Lower lobe of right lung (tissue), 2 donors: ENCODE measurements around the gene GRID1. TPM values are rescaled to one million over a fixed set of nuclear protein-coding genes. Genes with fewer than 3 reads are reported as not detected.

Experiments used
- ATAC-seq, 2 donors: fragments of 200-7000 bp; cut with Tn5 transposase; one replicate each; pipeline ENCODE4 v1.9.1; 2020 to 2022; ENCODE audit warnings: mild to moderate bottlenecking in 2 of 2, moderate library complexity in 2 of 2
- DNase-seq: peaks from one replicate; pipeline ENCODE4 v3.0.0-alpha.2; 2020
- H3K27ac ChIP-seq: fragments of 200-600 bp; one replicate; pipeline ENCODE4 v1.8.0; 2022
- H3K27me3 ChIP-seq: fragments of 200-600 bp; one replicate; pipeline ENCODE4 v1.8.0; 2022; ENCODE audit warnings: low read depth
- H3K36me3 ChIP-seq: fragments of 200-600 bp; one replicate; pipeline ENCODE4 v1.8.0; 2022; ENCODE audit warnings: mild to moderate bottlenecking
- H3K4me1 ChIP-seq: fragments of 200-600 bp; one replicate; pipeline ENCODE4 v1.8.0; 2022
- H3K4me3 ChIP-seq: fragments of 200-600 bp; one replicate; pipeline ENCODE4 v1.8.0; 2022; ENCODE audit warnings: mild to moderate bottlenecking
- H3K9me3 ChIP-seq: fragments of 200-600 bp; one replicate; pipeline ENCODE4 v1.8.0; 2022
- intact Hi-C: fragments of 100-400 bp; cut with DNase I; formaldehyde crosslinking; loops from one replicate; pipeline ENCODE4 v1.11.0; 2022
- total RNA-seq: library from RNA; stranded (reverse); fragmentation: NEBNext Ultra II Directional; extraction: Animal tissue kit (Norgen Biotek cat#: 25700); gene quantifications from one replicate; pipeline ENCODE4 v1.2.1, GENCODE V29; 2021
- TF ChIP-seq, protein P1 (sequence below): fragments of 200-600 bp; IDR thresholded peaks from one replicate; pipeline ENCODE4 v1.8.0; 2022; ENCODE audit warnings: antibody characterized with exemption, mild to moderate bottlenecking
- donor health status: DM: no; HTN: yes; CAD: no; lungs with severe emphysema.

Gene GRID1
- total RNA-seq, 1 donor from 2014 or later = 2.5 TPM

DNA sequence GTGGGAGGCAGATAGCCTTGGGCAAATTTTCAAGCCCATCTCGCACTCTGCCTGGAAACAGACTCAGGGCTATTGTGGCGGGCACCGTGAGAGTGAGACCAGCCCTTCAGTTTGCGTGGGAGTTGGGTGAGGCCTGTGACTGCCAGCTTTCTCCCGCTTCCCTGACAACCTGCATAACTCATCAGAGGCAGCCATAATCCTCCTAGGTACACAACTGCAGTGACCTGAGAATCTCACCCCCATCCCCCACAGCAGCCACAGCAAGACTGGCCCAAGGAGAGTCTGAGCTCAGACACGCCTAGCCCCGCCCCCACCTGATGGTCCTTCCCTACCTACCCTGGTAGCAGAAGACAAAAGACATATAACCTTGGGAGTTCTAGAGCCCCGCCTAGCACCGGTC, 275.4 kb downstream of the GRID1 start:
- Histone ChIP-seq H3K36me3 (no peaks in the 10 kb centered on the region), H3K27me3 (no peaks in the 10 kb centered on the region), H3K4me1 (no peaks in the 10 kb centered on the region), H3K9me3 (no peaks in the 10 kb centered on the region), H3K4me3 (no peak overlapping the region), H3K27ac (no peak overlapping the region)
- DNase-seq (no peak), ATAC-seq (no peak)
- TF ChIP-seq, protein P1, sequence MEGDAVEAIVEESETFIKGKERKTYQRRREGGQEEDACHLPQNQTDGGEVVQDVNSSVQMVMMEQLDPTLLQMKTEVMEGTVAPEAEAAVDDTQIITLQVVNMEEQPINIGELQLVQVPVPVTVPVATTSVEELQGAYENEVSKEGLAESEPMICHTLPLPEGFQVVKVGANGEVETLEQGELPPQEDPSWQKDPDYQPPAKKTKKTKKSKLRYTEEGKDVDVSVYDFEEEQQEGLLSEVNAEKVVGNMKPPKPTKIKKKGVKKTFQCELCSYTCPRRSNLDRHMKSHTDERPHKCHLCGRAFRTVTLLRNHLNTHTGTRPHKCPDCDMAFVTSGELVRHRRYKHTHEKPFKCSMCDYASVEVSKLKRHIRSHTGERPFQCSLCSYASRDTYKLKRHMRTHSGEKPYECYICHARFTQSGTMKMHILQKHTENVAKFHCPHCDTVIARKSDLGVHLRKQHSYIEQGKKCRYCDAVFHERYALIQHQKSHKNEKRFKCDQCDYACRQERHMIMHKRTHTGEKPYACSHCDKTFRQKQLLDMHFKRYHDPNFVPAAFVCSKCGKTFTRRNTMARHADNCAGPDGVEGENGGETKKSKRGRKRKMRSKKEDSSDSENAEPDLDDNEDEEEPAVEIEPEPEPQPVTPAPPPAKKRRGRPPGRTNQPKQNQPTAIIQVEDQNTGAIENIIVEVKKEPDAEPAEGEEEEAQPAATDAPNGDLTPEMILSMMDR = no peak
- intact Hi-C loops = no loop called here

DNA sequence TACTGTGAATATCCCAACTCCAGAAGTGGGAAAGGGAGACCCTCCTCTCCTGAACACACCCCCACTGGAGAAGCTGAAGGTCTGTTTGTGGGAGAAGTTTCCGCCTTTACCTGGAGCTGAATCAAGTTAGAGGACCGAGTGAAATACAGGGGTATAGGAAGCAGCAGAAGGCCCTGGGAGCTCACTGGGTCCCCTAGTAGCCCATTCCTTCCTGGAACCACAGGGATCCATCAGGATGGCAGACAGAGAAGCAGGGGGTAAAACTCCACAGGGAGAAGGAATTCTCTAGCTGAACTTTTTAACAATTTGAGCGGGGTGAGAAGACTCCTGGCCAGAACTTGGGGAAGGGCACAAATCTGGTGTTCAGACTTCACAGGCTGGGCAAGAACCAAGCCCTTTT, 275.8 kb downstream of the GRID1 start:
- DNase-seq = no peak
- intact Hi-C loops = no loop called here
- H3K27me3 ChIP-seq = no peaks in the 10 kb centered on the region

DNA sequence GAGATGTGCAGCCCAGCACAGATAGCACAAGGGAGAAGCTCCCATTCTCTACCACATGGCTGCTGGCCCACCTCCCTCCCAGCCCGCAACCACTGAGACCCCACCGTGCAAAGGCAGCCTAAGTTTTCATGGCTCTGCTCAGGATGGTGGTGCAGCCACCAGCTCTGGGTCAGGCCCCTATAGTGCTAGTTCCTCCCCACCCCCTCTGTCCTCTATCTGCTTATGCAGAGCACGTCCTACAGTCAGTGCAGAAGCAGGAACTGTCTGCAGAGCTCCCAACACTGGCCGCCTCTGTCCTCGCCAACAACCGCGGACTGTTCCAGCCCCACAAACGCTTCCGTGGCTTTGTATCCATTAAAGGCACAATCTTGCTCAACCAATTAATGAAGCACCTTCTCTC, 278.9 kb downstream of the GRID1 start:
- DNase-seq (no peak), ATAC-seq (no peak)
- intact Hi-C loops = no loop called here
- Histone ChIP-seq H3K4me3 (no peak overlapping the region), H3K27ac (no peak overlapping the region), H3K36me3 (no peaks in the 10 kb centered on the region), H3K27me3 (no peaks in the 10 kb centered on the region), H3K9me3 (no peaks in the 10 kb centered on the region), H3K4me1 (no peaks in the 10 kb centered on the region)
- TF ChIP-seq, protein P1 = no peak

More for the DNA sequence above, 275.8 kb downstream of the GRID1 start:
- ATAC-seq = no peak
- Histone ChIP-seq H3K27ac (no peak overlapping the region), H3K9me3 (no peaks in the 10 kb centered on the region), H3K36me3 (no peaks in the 10 kb centered on the region), H3K4me1 (no peaks in the 10 kb centered on the region), H3K4me3 (no peak overlapping the region)
- TF ChIP-seq, protein P1 = no peak

DNA sequence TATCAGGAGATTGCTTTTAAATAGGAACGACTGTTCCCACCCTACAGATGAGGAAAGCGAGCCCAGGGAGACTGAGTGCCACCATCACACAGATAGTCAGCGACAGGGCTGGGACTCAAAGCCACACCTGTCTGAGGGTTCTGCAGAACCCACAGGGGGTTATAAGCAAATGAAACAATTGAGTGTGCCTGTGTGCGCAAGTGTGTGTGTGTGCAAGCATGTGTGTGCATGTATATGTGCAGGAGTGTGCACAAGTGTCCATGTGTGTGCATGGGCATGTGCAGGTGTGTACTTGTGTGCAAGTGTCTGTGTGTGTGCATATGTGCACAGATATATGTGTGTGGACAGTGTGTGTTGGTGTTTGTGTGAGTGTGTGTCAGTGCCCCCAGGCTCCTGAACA, 280.2 kb downstream of the GRID1 start:
- Histone ChIP-seq H3K36me3 (no peaks in the 10 kb centered on the region), H3K27me3 (no peaks in the 10 kb centered on the region), H3K4me1 (no peaks in the 10 kb centered on the region), H3K9me3 (no peaks in the 10 kb centered on the region), H3K27ac (no peak overlapping the region), H3K4me3 (no peak overlapping the region)
- DNase-seq (no peak), ATAC-seq (no peak)
- intact Hi-C loops = no loop called here
- TF ChIP-seq, protein P1 = no peak

DNA sequence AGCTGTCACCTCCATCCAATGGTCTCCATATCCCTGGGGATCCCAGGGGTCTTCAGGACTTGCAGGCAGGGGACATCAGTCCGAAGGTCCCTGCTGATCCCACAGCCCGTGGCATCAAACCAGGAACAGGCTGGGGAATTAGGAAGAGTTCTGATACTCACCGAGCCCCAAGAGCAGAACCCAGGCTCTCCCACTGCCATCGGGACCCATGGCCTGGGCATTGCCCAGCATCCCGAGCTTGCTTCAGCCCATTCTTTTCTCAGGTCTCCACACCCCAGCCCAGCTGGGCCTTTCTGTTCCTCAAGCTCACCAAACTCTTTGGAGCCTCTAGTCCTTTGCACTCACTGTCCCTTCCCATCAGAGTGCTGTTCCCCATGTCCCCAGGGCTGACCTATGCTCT, 280.9 kb downstream of the GRID1 start:
- ATAC-seq = no peak
- no peaks in the 10 kb centered on the region for H3K4me1 ChIP-seq

More for the DNA sequence above, 280.9 kb downstream of the GRID1 start:
- intact Hi-C loops = no loop called here
- Histone ChIP-seq H3K27me3 (no peaks in the 10 kb centered on the region), H3K36me3 (no peaks in the 10 kb centered on the region), H3K9me3 (no peaks in the 10 kb centered on the region), H3K4me3 (no peak overlapping the region), H3K27ac (no peak overlapping the region)
- TF ChIP-seq, protein P1 = no peak
- DNase-seq = no peak
